Esophagus muscularis mucosa (tissue), 4 donors: ENCODE results near the gene RAMACL. TPM values are rescaled to one million over a fixed set of nuclear protein-coding genes. Genes with fewer than 3 reads are reported as not detected.

Experiments
- DNase-seq: peaks from one replicate; pipeline ENCODE4 v3.0.0-alpha.2; 2017; ENCODE audit errors: extremely low spot score
- H3K27ac ChIP-seq, 4 donors: fragments of 200-600 bp; sonication (generic); replicated peaks in 1 of 4; 1 replicate in 3 of 4; 2 replicates in 1 of 4; pipeline ENCODE4 v1.5.1; 2016 to 2019; ENCODE audit warnings: mild to moderate bottlenecking in 1 of 4
- H3K27me3 ChIP-seq, 4 donors: fragments of 200-600 bp; sonication (generic); one replicate each; pipeline versions ENCODE4 v1.5.1 to v1.6.0; 2016 to 2019
- H3K36me3 ChIP-seq, 4 donors: fragments of 200-600 bp; sonication (generic); one replicate each; pipeline ENCODE4 v1.5.1; 2016 to 2019
- H3K4me1 ChIP-seq, 4 donors: fragments of 200-600 bp; sonication (generic); one replicate each; pipeline ENCODE4 v1.5.1; 2016 to 2019
- H3K4me3 ChIP-seq, 4 donors: fragments of 200-600 bp; sonication (generic); 1 replicate in 2 of 4; 2 replicates in 2 of 4; pipeline ENCODE4 v1.5.1; 2016 to 2019; ENCODE audit warnings: mild to moderate bottlenecking in 4 of 4, moderate library complexity in 1 of 4
- H3K9me3 ChIP-seq, 4 donors: fragments of 200-600 bp; sonication (generic); 1 replicate in 3 of 4; 2 replicates in 1 of 4; pipeline ENCODE4 v1.5.1; 2016 to 2019
- EP300 ChIP-seq: sonication (generic); formaldehyde crosslinking; IDR thresholded peaks from one replicate; pipeline ENCODE4 v1.6.1; 2017; ENCODE audit warnings: antibody characterized with exemption
- POLR2A ChIP-seq: fragments of 450-650 bp; IDR thresholded peaks from one replicate; pipeline ENCODE4 v1.6.1; 2017; ENCODE audit warnings: antibody characterized with exemption, moderate library complexity, mild to moderate bottlenecking, low read depth
- POLR2AphosphoS5 ChIP-seq, 2 donors: sonication (generic); formaldehyde crosslinking; IDR thresholded peaks; one replicate each; pipeline ENCODE4 v1.6.1; 2017; ENCODE audit warnings: antibody characterized with exemption in 2 of 2
- WGBS: methylation state at CpG from one replicate; pipeline ENCODE4 v1.1.5; 2018; 5-methylcytosine and 5-hydroxymethylcytosine counted together
- intact Hi-C: fragments of 100-400 bp; cut with DNase I; formaldehyde crosslinking; loops from one replicate; pipeline ENCODE4 v1.15.1; 2023
- total RNA-seq, 4 donors: library from RNA; depleted of rRNA; stranded (reverse); fragments of >200 nt; gene quantifications; one replicate each; pipeline versions ENCODE4 v1.1.0 to v1.2.1, GENCODE V29; 2016
- TF ChIP-seq, protein P1 (sequence below), 3 experiments: fragments of 200-600 bp in 2 of 3; fragments of 450-650 bp in 1 of 3; sonication (generic) in 2 of 3; IDR thresholded peaks; one replicate each; pipeline ENCODE4 v1.5.1; 2017 to 2019; ENCODE audit warnings: antibody characterized with exemption in 3 of 3, mild to moderate bottlenecking in 2 of 3, moderate library complexity in 1 of 3

Gene RAMACL
- total RNA-seq, 4 donors from 2014 or later: 1.2 to 2.9 (median 2.1) TPM

DNA sequence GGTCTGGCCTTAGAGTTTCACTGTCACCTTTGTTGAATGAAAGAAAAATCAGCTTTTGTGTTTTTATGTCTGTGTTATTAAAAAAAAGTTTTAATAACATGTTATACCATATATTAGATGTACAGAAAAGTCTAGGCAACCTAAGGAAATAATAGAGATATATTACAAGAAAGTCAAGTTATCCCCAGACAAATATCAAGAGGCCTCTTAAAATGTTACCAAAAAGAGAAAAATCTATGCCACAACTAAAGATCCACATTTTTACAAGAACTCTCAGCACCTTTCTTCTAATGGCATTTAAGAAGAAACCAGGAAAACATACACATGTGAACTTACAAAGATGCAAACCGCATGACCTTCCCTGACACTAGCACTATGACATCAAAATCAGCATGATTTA lies 26.8 kb downstream of the RAMACL start:
- no peak overlapping the region for H3K27ac ChIP-seq
- intact Hi-C loops: loop anchor here (5.0 kb wide), 1 partner anchor 68 kb away; the partner anchor contains the start of gene RPS6KA2

DNA sequence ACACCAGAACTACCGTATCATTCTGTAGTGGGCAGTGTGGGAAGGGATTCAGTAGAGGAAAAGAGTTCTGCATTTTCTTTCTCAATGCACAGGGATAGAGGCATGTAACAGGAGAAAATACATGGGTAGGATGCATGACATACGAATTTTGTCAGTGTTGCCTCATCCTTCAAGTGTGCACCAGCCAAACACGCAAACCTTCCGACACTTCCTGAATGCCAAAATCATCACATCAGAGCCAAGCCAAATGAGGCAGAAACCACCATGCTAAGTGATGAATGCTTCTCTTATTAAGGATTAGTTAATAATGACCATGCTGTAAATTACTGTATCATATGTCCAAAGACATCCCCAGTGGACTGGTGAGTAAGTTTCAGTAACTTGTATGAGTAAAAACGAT lies 27.3 kb downstream of the RAMACL start:
- WGBS: 90% methylated on average over 5 of the region's 5 CpGs

More for the DNA sequence above, 26.8 kb downstream of the RAMACL start:
- WGBS: 92% methylated on average over 1 of the region's 1 CpG
- H3K4me1 ChIP-seq: peaks cover 26 to 38% (median 33%) of the 10 kb centered on the region in 4 donors
- no peak for DNase-seq
- no peak overlapping the region for H3K4me3 ChIP-seq
- H3K9me3 ChIP-seq: peaks cover 0 to 13% (median 9%) of the 10 kb centered on the region in 4 donors
- peaks cover 0 to 12% (median 0%) of the 10 kb centered on the region in 4 donors for H3K36me3 ChIP-seq
- no peaks in the 10 kb centered on the region for H3K27me3 ChIP-seq
- no peak for TF ChIP-seq EP300

DNA sequence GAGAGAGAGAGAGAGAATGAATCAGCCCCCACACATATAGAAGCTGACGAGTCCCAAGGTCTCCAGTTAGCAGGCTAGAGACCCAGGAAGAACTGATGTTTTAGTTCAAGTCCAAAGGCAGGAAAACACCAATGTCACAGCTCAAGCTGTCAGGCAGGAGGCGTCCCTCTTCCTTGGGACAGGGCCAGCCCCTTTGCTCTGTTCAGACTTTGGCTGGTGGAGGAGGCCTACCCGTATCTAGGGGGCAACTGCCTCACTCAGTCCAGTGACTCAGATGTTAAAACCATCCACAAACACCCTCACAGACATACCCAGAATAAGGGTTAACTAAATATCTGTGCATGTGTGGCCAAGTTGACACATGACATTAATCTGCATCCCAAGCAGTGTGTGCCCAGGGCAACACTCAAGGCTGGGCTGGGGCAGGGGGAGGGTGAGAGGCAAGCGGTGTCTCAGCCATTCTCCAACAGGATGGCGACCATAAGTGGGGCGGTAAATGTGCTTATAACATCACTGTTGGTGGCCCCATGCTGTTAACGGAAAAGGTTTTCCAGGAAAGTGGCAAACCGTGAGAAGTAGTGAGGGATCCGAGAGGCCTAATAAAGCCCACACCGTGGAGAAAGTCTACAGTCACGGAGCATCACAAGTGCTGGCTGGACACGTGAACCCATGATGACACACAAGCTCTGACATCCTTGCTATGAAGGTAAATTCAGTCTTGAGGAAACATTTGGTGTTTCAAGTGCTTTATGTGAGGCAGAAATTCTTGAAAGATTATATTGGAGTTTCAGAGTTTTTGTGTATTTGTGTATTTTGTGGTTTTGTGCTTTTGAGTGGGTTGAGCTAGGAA lies 28.1 kb downstream of the RAMACL start:
- H3K4me1 ChIP-seq: peaks cover 39 to 51% (median 44%) of the 10 kb centered on the region in 4 donors
- TF ChIP-seq POLR2A: no peak
- no peak for TF ChIP-seq POLR2AphosphoS5 (IDR thresholded peaks at IDR 0.05)
- TF ChIP-seq, protein P1, sequence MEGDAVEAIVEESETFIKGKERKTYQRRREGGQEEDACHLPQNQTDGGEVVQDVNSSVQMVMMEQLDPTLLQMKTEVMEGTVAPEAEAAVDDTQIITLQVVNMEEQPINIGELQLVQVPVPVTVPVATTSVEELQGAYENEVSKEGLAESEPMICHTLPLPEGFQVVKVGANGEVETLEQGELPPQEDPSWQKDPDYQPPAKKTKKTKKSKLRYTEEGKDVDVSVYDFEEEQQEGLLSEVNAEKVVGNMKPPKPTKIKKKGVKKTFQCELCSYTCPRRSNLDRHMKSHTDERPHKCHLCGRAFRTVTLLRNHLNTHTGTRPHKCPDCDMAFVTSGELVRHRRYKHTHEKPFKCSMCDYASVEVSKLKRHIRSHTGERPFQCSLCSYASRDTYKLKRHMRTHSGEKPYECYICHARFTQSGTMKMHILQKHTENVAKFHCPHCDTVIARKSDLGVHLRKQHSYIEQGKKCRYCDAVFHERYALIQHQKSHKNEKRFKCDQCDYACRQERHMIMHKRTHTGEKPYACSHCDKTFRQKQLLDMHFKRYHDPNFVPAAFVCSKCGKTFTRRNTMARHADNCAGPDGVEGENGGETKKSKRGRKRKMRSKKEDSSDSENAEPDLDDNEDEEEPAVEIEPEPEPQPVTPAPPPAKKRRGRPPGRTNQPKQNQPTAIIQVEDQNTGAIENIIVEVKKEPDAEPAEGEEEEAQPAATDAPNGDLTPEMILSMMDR (IDR thresholded peaks at IDR 0.05): no peak
- no peak for TF ChIP-seq EP300
- peak overlapping the region in 2 of 4 donors; percentile 0 to 21 for H3K27ac ChIP-seq
- DNase-seq: no peak
- intact Hi-C loops: loop anchor here (5.0 kb wide), 1 partner anchor 69 kb away; the partner anchor contains the start of gene RPS6KA2
- no peaks in the 10 kb centered on the region for H3K27me3 ChIP-seq
- no peak overlapping the region for H3K4me3 ChIP-seq
- WGBS: 93% methylated on average over 12 of the region's 12 CpGs
- peaks cover 0 to 13% (median 9%) of the 10 kb centered on the region in 4 donors for H3K9me3 ChIP-seq
- H3K36me3 ChIP-seq: peaks cover 0 to 7% (median 0%) of the 10 kb centered on the region in 4 donors

More for the DNA sequence above, 27.3 kb downstream of the RAMACL start:
- no peak for DNase-seq
- peaks cover 0 to 13% (median 9%) of the 10 kb centered on the region in 4 donors for H3K9me3 ChIP-seq
- H3K4me1 ChIP-seq: peaks cover 30 to 43% (median 36%) of the 10 kb centered on the region in 4 donors
- TF ChIP-seq POLR2A (no peak), EP300 (no peak), POLR2AphosphoS5 (IDR thresholded peaks at IDR 0.05) (no peak)
- TF ChIP-seq, protein P1 (IDR thresholded peaks at IDR 0.05): no peak
- H3K36me3 ChIP-seq: peaks cover 0 to 8% (median 0%) of the 10 kb centered on the region in 4 donors
- H3K4me3 ChIP-seq: no peak overlapping the region
- intact Hi-C loops: loop anchor here (5.0 kb wide), 1 partner anchor 68 kb away; the partner anchor contains the start of gene RPS6KA2
- H3K27me3 ChIP-seq: no peaks in the 10 kb centered on the region
- no peak overlapping the region for H3K27ac ChIP-seq

DNA sequence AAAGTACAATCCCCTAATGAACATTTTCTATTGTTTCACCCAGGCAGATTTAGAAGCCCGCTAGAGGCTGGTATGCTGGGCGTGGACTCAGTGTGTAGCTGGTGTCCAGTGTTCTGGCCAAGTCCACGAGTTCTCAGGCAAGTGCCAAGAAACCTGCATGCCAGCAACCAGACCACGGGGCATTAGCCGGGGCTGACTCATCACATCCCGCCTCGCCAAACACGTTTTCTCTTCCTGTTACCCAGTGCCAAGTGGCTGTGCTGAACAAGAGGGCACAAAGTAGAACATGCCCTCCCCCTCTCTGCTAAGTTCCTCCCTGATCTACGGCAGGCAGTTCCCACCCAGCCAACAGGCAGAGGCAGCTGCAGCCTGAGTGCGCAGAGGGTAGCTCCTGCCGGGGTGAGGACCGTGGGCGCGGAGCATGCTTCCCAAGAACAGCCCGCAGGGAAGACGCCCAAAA lies 29.6 kb downstream of the RAMACL start:
- peaks cover 46 to 48% (median 47%) of the 10 kb centered on the region in 4 donors for H3K4me1 ChIP-seq
- intact Hi-C loops: loop anchor here (5.0 kb wide), 1 partner anchor 70 kb away; the partner anchor contains the start of gene RPS6KA2
- TF ChIP-seq EP300 (no peak), POLR2A (peak; percentile 57), POLR2AphosphoS5 (IDR thresholded peaks at IDR 0.05) (peak; percentile 86 to 93)
- TF ChIP-seq, protein P1 (IDR thresholded peaks at IDR 0.05): peak in 1 of 3 experiments; percentile 26
- 44% methylated on average over 9 of the region's 16 CpGs for WGBS
- H3K9me3 ChIP-seq: peaks cover 0 to 13% (median 9%) of the 10 kb centered on the region in 4 donors
- no peaks in the 10 kb centered on the region for H3K27me3 ChIP-seq
- H3K27ac ChIP-seq: peak overlapping the region; percentile 73 to 80 (median 76)
- H3K4me3 ChIP-seq: no peak overlapping the region
- no peaks in the 10 kb centered on the region for H3K36me3 ChIP-seq
- DNase-seq: peak; percentile 95

DNA sequence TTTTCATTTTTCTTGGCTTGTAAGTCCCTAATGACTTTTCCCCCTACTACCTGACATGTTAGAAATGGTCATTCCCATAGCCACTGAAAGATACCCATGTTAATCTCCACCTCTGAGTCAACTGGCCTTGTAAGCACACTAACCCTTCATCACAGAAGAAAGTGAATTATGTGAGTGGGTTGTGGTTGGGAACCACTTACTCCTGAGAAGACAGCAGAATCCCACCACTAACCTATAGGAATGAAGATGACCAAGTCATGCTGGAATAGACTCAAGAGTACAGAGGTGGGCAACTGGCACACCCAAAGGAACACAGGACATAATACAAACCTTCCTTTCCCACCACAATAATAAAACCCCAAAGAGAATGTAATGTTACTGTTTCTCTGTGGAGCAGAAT lies 30.1 kb downstream of the RAMACL start:
- Histone ChIP-seq H3K4me1 (peaks cover 46 to 48% (median 47%) of the 10 kb centered on the region in 4 donors), H3K27ac (peak overlapping the region; percentile 73 to 80 (median 76)), H3K36me3 (no peaks in the 10 kb centered on the region), H3K27me3 (no peaks in the 10 kb centered on the region), H3K4me3 (no peak overlapping the region), H3K9me3 (peaks cover 0 to 13% (median 9%) of the 10 kb centered on the region in 4 donors)
- intact Hi-C loops: loop anchor here (5.0 kb wide), 1 partner anchor 71 kb away; the partner anchor contains the start of gene RPS6KA2
- TF ChIP-seq, protein P1 (IDR thresholded peaks at IDR 0.05): no peak
- no peak for DNase-seq
